NCI-H2029 treated with DMSO at 0.1 percent for 48 hours (cell line): Measurements from ENCODE around the gene PTGER1.

ENCODE experiments used
- DNase-seq: peaks from one replicate; lab custom pipeline; 2025; lab: John Stamatoyannopoulos, UW

The PTGER1 gene

DNA sequence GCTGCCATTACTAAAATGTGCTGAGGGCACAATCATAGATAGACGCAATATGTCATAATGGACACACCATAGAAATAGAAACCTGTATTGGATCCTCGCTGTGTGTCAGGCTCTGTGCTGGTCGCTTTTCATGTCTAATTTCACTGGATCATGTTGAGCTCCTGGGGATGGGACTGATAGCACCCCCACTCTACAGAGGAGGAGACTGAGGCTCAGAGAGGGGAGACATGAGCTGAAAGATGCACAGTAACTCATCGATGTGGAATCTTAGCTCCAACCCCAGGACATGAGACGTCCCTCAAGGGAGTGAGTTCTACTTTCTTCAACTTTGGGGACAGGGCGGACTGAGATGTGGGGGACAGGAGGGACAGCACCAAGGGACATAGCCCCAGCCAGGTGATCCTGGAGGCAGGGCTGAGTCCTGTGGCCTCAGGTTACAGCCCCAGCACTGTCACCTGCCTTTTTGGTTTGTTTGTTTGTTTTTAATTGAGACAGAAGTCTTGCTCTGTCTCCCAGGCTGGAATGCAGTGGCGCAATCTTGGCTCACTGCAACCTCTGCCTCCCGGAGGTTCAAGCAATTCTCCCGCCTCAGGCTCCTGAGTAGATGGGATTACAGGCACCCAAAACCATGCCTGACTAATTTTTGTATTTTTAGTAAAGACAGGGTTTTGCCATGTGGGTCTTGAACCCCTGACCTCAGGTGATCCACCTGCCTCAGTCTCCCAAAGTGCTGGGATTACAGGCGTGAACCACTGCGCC, 27.4 kb upstream of the PTGER1 start:
- DNase-seq, result no peak

DNA sequence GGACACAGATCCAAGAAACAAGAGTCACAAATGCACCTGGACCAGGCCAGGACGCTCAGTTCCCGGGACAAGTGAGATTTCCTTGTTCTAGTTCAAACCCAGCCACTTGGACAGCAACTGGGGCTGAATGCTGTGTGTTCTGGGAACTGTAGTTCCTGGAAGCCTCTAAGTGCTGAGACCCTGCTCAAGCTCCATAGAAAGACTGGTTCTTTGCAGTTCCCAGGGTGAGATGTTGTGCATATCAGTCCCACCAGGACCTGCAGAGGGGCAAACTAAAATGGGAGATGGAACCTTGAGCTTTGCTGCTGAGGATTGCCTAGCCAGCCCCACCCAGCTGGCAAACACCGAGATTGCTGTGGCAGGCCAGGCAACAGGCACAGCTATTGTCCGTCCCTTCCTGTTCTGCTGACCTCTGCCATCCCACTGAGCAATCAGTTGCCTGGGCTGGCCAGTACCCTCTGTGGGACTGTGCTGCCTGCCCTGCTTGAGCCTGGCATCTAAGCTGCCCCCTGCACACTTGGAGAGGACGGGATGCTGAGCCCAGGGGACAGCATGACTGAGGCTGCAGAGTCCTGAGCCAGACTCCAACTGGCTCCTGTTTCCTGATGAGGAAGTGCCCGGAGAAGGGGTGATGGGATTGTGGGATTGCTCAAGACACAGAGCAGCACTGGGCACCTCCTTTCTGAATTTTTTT, 22.2 kb upstream of the PTGER1 start:
- no peak for DNase-seq

DNA sequence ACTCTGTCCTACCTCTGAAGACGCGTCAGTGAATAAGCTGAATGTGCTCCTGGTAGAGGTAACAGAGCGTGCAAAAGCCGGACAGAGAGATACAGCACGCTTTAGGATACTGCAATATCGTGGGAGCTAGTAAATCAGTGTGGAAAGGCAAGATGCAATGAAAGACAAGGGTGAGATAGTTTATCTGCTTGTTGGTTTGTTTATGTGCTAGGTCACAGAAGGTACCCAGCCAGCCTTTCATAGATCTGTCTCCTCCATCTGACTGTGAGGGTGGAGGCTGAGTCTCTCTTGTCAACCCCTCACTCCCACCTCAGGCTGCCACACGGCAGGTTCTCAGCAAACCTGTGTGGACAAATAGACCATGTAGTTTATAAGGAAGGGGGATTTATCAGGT, 21.7 kb upstream of the PTGER1 start:
- no peak for DNase-seq

DNA sequence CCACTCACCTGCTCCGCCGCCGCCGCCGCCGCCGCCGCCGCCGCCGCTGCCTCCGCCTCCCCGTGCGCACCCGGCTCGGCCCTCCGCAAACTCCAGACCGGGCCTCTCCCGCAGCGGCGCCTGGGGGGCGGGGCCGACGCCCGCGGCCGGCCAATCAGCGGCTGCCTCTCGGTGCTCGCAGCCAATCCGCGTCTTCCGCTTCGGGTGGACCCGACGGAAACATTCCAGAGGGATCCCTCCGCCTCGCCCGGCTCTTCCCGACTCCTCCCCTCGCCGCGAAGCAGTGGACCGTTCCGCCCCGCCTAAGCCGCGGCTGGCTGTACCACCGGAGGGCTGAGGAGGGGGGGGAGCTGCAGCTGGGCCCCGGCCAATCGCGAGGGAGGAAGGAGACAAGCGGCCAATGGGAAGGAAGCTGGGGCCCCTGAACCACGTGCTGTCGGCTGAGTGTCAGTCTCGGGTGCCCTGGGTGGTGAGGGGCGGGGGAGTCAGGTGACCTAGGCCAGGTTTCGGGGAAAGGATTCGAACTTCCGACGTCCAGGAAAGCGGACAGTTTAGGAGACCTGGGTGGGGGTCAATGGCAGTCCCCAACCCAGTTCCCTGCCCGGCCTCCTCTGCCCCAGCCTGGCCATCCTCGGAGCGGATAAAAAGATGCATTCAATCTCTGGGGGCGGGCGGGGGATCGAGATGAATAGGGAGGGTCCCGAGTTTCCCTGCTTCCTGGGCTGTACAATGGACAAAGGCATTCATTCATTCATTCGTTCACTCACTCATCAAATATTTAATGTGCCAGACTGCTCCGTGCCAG, 21.1 kb upstream of the PTGER1 start, which contains the start of gene GIPC1:
Gene GIPC1, minus strand, starts transcription at position 99 of the 805 bp plus-strand sequence. CDS start 13,151 bp downstream, outside the sequence.
- DNase-seq, result peak; percentile 88

DNA sequence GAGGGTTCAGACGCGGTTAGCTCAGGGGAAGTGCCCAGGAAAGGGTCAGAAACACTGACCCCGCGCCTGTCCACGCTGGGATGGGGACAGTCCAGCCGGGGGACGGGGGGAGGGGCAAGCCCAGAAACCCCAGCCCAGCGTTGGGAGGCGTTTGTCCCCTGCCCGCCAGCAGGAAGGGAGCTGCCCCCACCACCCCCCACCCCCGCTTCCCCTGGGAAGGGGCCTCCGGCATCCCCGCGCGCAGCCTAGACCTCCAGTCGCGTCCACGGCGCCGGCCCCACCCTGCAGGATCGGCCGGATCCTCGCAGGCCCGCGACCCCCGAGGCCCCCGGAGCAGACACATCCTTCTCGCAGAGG, 20.5 kb upstream of the PTGER1 start:
- DNase-seq, result no peak

DNA sequence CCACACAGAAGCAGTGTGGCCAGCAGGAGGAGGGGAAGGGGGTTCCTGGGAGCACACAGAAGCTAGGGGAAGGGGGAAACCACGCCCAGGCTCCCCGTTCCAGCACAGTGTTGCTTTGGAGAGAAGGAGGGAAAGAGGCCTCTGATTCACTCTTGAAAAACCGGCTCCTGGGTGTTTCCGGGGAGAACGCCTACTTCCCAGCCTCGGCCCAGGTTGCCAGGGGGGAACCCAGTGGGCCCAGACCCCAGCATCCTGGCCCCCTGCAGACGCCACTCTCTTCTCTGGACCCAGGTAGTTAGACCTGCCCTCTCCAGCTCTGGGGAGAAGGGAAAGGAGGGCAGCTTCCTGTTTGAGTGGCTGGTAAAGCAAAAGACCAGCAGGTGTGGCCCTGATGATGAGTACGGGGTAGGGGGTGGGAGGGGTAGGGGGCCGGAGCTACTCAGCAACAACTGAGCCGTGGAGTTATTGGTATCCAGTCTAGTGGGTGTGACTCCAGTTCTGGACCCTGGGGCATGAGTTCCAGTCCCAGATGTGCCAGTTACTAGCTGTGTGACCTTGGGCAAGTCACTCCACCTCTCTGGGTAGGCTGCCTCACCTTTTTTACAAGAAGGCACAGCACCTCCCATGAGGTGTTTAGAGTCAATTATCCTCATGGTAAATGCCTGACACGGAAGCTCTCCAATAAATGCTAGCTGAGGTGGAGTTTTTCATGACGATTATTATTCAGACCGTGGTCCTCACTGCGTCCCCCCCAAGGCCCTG, 19.9 kb upstream of the PTGER1 start:
- no peak for DNase-seq

DNA sequence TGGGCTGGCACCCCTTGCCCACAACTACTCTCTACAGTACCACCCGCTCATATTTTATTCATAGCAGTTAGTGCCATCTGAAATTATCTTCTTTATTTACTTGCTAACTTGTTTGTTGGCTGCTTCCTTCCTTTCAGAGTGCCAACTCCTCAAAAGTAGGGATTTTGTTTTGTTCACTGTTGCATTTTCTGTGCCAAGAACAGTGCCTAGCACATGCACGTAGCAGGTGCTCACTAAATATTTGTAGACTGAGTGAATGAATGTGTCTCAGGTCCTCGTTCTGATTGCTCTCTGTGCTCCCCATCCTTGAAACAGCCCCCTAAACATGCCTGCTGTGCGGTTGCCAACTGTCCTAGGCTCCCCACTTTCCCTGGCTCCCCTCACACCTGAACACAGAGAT, 19.3 kb upstream of the PTGER1 start:
- DNase-seq, result no peak

DNA sequence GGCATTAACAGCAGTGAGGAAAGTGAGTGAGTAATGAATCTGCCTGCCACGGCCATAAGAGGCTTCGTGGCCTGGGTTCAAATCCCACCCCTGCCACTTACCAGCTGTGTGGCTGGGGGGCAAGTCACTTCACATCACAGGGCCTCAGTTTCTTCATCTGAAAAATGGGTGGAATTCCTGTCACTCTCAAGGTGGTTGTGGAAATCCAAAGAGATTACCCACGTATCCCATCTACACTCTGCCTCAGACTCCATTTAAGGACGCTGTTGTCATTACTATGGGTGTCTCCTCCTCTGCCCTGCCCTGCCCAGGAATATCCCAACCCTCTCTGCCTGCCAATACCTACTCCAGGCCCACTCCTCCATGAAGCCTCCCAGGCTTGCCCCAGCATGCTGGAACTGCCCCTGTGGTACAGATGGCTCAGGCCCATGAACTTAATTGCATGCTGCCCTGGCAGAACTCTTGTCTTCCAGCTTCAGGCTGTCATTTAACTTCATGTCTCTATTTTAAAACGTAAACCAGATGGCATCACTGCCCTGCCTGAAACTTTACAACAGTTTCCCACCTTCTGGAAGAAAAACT, 17.7 kb upstream of the PTGER1 start:
- DNase-seq, result no peak

DNA sequence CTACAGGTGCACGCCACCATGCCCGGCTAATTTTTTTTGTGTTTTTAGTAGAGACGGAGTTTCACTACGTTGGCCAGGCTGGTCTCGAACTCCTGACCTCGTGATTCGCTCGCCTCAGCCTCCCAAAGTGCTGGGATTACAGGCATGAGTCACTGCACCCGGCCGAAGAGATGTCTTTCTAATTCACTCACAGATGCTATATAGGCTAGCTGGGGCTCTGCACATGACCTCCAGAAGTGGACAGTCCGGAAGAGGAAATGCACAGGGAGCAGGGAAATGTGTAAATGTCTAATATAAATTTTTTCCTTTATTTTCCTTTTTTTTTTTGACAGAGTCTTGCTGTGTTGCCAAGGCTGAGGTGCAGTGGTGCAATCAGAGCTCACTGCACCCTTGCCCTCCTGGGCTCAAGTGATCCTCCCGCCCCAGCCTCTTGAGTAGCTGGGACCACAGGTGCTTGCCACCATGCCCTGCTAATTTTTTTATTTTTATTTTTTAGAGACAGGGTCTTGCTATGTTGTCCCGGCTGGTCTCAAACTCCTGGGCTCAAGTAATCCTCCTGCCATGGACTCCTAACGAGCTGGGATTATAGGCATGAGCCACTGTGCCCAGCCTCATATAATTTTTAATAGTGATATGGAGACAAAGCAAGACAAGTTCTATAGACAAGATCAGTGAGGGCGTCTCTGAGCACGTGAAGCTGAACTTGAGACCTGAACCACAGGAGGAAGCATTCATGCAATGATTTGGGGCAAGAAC, 12.4 kb upstream of the PTGER1 start:
- no peak for DNase-seq

DNA sequence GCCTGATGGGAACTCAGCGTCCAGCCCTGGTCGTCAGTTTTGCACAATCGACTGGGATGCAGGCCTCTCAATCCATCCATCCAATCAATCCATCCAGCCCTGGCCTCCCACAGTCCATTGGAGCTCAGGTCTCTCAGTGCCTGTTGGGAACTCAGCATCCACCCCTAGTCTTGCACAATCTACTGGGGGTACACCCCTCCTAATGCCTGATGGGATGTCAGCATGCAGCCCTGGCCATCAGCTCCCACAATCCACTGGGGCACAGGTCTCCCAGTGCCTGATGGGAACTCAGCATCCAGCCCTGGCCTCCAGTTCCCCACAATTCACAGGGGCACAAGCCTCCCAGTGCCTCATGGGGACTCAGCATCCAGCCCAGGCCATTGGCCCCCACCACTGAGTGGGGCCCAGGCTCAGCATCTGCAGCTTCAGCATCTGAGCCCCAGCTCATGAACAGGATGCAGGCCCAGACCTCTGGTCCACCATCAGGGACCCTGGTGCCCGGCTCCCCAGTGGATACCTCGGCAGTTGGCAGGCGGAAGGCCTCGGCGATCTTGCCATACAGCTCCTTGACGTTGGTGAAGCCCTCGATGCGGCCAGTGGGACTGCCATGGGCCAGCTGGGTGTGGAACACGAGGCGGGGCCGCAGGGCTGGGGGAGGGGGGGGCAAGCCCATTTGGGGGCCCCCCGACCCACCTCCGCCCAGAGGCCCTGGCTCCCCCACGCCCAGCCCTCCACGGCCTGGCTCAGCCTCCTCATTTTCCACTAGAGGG, 7.2 kb upstream of the PTGER1 start:
- DNase-seq, result no peak

DNA sequence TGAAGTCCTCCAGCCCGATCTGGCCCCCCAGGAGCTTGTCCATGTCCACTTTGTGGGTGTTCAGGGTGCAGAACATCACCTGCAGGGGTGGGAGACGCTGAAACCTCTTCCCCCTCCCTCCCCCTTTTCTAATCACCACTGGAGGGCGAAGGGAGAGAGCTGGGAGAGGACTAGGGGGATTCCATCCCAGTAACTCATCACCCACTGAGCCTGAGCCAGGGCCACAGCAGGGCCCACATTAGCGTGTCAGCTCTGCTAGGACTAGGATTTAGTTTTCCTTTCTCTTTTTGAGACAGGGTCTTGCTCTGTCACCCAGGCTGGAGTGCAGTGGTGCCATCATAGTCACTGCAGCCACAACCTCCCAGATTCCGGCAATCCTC, 5.5 kb upstream of the PTGER1 start:
- no peak for DNase-seq

DNA sequence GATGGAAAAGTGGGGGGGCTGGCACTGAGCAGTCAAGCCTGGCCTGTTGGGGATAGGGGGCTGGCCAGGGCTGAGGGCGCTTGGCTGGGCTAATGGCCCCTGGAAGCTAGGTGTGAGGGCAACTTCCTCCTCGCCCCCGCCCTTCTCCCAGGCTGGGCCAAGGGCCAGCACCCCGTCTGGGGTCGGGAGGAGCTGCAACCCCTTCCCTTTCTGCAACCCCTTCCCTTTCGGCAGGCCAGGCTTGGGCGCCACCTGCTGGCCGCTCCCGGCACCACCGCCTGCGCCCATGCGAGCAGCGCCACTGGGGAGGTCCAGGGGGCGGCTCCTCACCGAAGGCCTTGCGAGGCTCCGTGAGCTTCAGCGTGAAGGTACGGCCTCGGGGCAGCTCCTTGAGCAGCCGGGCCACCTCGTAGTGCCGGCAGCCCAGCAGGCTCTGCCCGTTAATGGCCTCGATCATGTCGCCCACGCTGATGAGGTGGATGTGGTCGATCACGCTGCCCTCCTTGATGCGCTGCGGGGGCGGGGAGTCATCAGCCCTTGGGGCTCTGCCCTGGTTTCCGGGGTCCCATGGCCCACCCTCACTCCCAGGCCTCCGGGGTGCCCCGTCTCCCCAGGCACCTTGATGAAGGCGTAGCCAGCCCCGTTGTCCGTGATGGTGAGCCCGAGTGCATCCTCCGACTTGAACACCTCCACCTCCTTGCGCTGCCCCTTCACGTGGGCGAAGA, 5.0 kb upstream of the PTGER1 start:
- no peak for DNase-seq

DNA sequence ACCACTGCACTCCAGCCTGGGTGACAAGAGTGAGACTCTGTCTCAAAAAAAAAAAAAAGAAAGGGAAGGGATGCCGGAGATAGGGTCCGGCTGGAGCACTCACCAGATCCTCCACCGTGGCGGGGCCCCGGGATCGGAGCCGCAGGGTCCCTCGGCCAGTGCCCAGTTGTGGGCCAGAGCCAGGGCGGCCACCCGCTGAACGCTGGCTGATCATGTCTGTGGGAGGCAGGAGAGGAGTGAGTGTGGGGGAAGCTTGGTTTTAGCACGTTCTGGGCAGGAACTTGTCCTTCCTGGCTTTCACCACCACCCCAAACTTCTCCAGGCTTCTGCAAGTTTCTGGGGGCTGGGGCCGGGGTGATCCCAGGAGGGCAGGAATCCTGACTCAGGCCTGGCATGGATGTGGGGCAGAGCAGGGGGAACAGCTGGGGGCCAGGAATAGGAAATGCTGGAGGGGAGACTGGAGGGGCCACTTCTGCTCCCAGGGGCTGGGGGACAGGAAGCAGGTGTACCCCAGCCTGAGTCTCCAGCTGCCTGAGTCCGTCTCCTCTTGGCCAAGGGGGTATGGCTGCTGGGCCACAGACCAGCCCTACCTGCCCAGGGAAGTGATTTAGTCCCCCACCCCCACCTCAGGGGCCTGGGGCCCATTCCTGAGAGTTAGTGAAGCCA, 4.3 kb upstream of the PTGER1 start:
- DNase-seq, result no peak

DNA sequence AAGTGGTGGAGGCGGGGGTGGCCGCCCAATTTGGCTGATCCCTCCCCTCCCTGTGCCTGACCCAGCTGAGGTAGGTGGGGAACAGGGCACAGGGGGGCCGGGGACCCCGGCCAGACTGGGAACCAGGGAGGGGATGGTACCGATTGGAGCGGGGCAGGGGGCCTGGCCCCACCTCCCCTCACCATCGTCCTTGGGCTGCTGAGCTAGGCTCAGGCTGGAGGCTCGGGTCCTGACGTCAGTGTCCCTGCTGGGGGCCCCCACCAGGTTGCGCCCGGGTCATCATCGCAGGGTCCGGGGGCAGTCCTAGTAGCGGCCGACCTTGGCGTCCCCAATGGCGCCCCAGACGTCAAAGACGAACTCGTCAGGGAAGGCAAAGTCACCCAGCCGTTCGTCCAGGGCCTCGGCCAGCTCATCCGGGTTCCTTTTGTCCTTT, 3.0 kb upstream of the PTGER1 start:
- no peak for DNase-seq

DNA sequence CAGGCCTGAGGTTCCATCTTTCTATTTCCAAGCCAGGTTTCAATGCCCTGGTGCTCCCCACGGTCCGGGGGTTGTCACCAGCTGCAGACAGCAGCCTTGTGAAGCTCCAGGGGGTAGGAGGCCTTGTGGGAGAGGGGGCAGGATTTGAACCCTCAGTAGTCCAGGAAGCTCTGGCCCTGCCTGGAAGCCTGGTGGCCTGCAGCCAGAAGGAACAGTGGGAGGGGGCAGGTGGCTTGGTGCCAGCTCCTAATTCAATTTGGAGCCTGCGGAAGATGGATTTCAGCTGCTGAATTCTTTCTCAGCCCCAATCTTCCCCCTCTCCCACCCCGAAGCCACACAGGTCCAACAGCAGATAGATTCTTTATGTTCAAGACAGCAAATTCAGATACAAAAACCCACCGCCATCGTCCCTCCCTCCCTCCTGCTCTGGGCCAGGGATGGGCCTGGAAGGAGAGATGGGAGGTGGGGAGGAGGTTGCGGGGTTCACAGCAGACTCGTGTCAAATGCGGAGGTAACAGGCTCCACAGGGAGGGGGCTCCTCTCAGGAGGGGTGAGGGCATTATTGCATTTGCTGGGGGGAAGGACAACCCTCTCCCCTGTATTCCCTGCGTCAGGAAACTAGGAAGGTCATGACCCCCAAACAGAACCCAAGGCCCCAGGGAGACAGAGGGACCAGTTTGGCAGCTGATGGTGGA, 2.4 kb upstream of the PTGER1 start:
- DNase-seq, result no peak

DNA sequence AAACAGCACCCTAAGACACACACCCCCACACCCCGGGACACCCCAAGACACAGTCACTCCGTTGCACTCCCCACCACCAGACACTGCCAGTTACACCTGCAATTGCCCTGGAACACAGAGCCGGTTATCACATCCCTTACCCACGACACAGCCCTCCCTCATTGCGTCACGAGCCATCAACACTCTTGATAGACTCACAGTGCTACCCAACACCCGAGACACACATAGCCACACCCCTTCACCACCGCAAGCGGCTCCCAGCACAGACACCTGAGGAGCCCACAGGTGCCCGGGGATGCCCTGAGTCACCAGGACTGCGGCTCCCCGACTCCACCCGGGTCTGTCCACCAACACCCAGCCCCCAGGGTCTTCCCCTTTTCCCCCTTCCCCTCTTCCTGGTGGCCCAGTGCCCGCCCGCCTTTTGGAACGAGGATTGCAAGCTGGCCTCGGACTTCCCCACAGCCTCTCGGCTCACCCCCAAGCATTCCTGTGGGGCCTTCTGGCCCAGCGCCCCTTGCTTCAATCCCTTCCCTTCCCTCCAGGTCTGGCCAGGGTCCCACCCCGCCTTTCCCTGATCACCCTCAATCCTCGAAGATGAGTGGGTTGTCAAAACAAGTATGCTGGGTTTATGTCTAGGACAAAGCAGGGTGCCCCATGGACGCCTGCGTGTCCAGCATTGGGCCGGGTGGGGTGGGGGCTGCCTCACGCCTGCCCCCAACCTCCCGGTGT, 1.7 kb upstream of the PTGER1 start:
- DNase-seq, result no peak

DNA sequence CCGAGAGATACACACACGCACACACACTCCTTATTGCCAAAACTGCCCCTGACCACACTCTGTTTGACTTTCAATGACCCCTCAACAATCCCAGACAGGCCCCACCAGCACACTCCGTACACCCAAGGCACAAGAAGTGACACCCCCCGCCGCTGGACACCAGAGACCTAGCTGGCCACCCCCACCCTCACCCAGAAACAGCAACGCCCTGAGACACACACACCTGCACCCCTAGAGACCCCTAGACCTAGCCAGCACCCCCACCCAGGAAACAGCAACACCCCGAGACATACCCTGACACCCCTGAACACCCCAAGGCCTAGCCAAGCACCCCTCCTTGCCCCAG, 1.1 kb upstream of the PTGER1 start:
- no peak for DNase-seq

DNA sequence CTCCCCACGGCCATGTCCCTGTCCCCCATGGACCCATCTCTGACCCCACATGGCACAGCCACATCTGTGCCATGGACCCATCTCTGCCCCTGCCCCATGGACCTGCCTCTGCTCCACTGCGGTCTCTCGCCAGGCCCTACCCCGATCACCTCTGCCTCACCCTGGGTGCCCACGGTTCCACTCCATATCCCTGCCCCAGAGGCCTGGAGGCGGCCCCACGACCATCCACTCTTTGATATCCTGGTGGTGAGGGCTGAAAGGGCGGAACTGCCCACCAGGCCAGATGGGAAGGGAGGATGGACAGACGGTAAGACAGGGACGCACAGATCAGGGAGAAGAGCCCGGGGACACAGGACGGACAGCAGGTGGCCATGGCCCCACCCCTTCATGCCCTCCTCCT, 327 bp downstream of the PTGER1 start:
- no peak for DNase-seq
